ENCODE data around the gene GPR89A.
"Not testable (repeated sequence)": the region's sequence is repeated elsewhere in the genome, so short reads cannot be mapped to it uniquely, and the experiment has no call there.

- TF ChIP-seq CTCF (conservative IDR thresholded peaks at IDR 0.05 in 1 of 2, IDR thresholded peaks at IDR 0.05 in 1 of 2; ENCODE audit: low read depth in 1 of 2, low read length in 2 of 2); EZH2 (IDR thresholded peaks at IDR 0.05; ENCODE audit: low read length, missing control alignments): not testable (repeated sequence)
Observed at GRCh38 chr1:145586820-145587219, 21.0 kb upstream of the GPR89A start.

Data from fibroblast of lung (primary cell).